PC-9 (cell line): ENCODE measurements around the gene ARSI.

Experiments used
- EZH2 ChIP-seq: fragments of 200-600 bp; sonication (generic); IDR thresholded peaks from 2 replicates; pipeline ENCODE4 v1.8.0; 2017; ENCODE audit warnings: antibody characterized with exemption, low read depth
- TF ChIP-seq, protein P1 (sequence below): fragments of 200-600 bp; sonication (generic); conservative IDR thresholded peaks from 2 replicates; pipeline ENCODE4 v1.6.1; 2017; ENCODE audit warnings: mixed run types, antibody characterized with exemption, mild to moderate bottlenecking, moderate library complexity

DNA sequence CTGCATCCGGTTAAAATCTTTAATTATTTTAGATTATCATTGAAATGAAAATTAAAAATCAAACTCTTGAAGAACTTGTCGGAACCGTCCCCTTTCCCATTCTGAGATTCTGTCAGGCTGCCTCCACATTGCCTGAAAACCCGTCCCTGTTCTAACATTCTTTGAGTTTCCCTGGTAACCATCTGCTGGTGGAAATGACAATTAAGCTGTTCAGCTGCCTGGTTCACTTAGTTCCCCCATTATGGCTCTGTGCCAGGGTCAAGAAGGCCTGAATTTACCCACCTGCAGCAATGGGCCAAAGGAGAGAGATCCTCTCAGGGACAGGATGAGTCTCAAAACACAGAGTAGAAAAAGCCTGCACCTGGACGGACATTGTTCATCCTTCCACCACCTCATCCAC, 43.0 kb upstream of the ARSI start:
- TF ChIP-seq, protein P1, sequence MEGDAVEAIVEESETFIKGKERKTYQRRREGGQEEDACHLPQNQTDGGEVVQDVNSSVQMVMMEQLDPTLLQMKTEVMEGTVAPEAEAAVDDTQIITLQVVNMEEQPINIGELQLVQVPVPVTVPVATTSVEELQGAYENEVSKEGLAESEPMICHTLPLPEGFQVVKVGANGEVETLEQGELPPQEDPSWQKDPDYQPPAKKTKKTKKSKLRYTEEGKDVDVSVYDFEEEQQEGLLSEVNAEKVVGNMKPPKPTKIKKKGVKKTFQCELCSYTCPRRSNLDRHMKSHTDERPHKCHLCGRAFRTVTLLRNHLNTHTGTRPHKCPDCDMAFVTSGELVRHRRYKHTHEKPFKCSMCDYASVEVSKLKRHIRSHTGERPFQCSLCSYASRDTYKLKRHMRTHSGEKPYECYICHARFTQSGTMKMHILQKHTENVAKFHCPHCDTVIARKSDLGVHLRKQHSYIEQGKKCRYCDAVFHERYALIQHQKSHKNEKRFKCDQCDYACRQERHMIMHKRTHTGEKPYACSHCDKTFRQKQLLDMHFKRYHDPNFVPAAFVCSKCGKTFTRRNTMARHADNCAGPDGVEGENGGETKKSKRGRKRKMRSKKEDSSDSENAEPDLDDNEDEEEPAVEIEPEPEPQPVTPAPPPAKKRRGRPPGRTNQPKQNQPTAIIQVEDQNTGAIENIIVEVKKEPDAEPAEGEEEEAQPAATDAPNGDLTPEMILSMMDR: no peak
- TF ChIP-seq EZH2: no peak
